Skeletal muscle tissue (tissue), 4 donors: ENCODE measurements around the gene SETD4. TPM values are rescaled to one million over a fixed set of nuclear protein-coding genes. Genes with fewer than 3 reads are reported as not detected.

ENCODE experiments used
- H3K27ac ChIP-seq: one replicate; pipeline ENCODE4 v1.7.0; 2013; ENCODE audit warnings: mild to moderate bottlenecking, low read depth, low read length, inconsistent platforms
- H3K27me3 ChIP-seq, 3 donors: one replicate each; pipeline ENCODE4 v1.7.0; 2013; ENCODE audit warnings: low read length in 3 of 3; ENCODE audit not compliant: control insufficient read depth in 3 of 3, insufficient read depth in 3 of 3
- H3K36me3 ChIP-seq, 3 donors: one replicate each; pipeline ENCODE4 v1.7.0; 2013; ENCODE audit warnings: low read length in 3 of 3; ENCODE audit not compliant: control insufficient read depth in 3 of 3, insufficient read depth in 3 of 3
- H3K4me1 ChIP-seq, 3 donors: one replicate each; pipeline ENCODE4 v1.7.0; 2013; ENCODE audit warnings: low read length in 3 of 3, mild to moderate bottlenecking in 3 of 3; ENCODE audit not compliant: control insufficient read depth in 3 of 3, insufficient read depth in 3 of 3
- H3K4me3 ChIP-seq, 3 donors: one replicate each; pipeline ENCODE4 v1.7.0; 2013; ENCODE audit warnings: low read length in 3 of 3
- H3K9ac ChIP-seq, 3 donors: one replicate each; pipeline ENCODE4 v1.7.0; 2013; ENCODE audit warnings: low read length in 3 of 3, mild to moderate bottlenecking in 3 of 3, moderate library complexity in 2 of 3, low read depth in 1 of 3
- H3K9me3 ChIP-seq, 3 donors: one replicate each; pipeline ENCODE4 v1.7.0; 2013; ENCODE audit warnings: low read length in 3 of 3; ENCODE audit not compliant: control insufficient read depth in 3 of 3
- total RNA-seq: library from RNA; depleted of rRNA; stranded (reverse); fragments of >200 nt; gene quantifications from one replicate; pipeline ENCODE4 v1.2.3, GENCODE V29; 2014
- donor health status: Osteomylitis.

The SETD4 gene
- total RNA-seq, 1 donor from 2014 or later: 14.1 TPM

- H3K36me3 ChIP-seq: no peaks in the 10 kb centered on the region
- H3K9me3 ChIP-seq: no peaks in the 10 kb centered on the region
- no peak overlapping the region for H3K9ac ChIP-seq
- no peaks in the 10 kb centered on the region for H3K4me1 ChIP-seq
- H3K4me3 ChIP-seq: no peak overlapping the region
- H3K27me3 ChIP-seq: no peaks in the 10 kb centered on the region
- no peak overlapping the region for H3K27ac ChIP-seq
Observed at GRCh38 chr21:36022427-36023091, 37.8 kb downstream of the SETD4 start.

DNA sequence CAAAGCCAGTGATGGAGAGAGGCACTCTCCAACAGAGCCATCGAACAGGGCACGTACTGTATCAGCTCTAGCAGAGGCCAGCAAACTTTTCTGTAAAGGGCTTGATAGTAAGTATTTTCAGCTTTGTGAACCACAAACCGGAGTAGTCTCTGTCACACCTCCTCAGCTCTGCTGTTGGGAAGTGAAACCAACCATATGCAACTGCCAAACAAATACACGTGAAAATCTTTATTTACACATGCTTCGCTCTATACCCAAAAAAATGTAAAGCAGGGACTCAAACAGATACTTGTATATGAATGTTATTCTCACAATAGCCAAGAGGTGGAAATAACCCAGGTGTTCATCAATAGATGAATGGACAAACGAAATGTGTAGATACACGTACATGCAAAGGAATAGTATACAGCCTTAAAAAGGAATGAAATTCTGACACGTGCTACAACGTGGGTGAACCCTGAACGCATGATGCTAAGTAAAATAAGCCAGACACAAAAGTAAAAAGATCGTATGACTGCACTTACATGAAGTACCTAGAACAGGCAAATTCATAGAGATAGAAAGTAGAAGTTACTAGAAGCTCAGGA is 39.0 kb downstream of the SETD4 start:
- H3K4me1 ChIP-seq: no peaks in the 10 kb centered on the region
- no peaks in the 10 kb centered on the region for H3K9me3 ChIP-seq
- H3K36me3 ChIP-seq: no peaks in the 10 kb centered on the region
- no peak overlapping the region for H3K9ac ChIP-seq
- no peak overlapping the region for H3K4me3 ChIP-seq
- no peak overlapping the region for H3K27ac ChIP-seq
- no peaks in the 10 kb centered on the region for H3K27me3 ChIP-seq

DNA sequence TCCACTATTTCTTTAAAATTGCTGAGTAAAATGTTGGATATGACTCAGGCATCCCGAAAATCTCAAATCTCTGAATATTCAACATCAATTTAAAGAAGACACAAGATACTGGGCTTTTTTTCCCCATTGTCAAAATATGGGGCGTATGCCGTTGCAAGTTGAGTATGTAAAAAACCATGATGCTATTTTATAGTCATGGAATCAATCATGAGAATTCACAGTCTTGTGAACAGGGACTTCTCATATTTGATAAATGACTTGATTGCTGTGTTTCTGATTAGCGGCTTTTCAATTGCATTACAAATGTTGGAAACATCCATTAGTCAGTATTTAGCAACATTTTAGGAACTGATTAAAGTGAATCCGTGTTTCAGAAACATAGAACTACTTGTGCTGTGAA is 45.3 kb downstream of the SETD4 start:
- H3K4me1 ChIP-seq: no peaks in the 10 kb centered on the region
- H3K4me3 ChIP-seq: no peak overlapping the region
- no peak overlapping the region for H3K9ac ChIP-seq
- H3K27me3 ChIP-seq: no peaks in the 10 kb centered on the region
- no peak overlapping the region for H3K27ac ChIP-seq
- H3K36me3 ChIP-seq: no peaks in the 10 kb centered on the region
- no peaks in the 10 kb centered on the region for H3K9me3 ChIP-seq

GRCh38 chr21:36010801-36011200 is 49.5 kb downstream of the SETD4 start:
- no peak overlapping the region for H3K4me3 ChIP-seq
- no peaks in the 10 kb centered on the region for H3K27me3 ChIP-seq
- no peaks in the 10 kb centered on the region for H3K4me1 ChIP-seq
- no peak overlapping the region for H3K9ac ChIP-seq
- no peaks in the 10 kb centered on the region for H3K9me3 ChIP-seq
- no peaks in the 10 kb centered on the region for H3K36me3 ChIP-seq
- no peak overlapping the region for H3K27ac ChIP-seq

- H3K9ac ChIP-seq: no peak overlapping the region
- no peaks in the 10 kb centered on the region for H3K27me3 ChIP-seq
- H3K36me3 ChIP-seq: no peaks in the 10 kb centered on the region
- no peak overlapping the region for H3K4me3 ChIP-seq
- H3K9me3 ChIP-seq: no peaks in the 10 kb centered on the region
- H3K4me1 ChIP-seq: no peaks in the 10 kb centered on the region
- H3K27ac ChIP-seq: no peak overlapping the region
Observed at GRCh38 chr21:36008505-36008904, 51.8 kb downstream of the SETD4 start.

DNA sequence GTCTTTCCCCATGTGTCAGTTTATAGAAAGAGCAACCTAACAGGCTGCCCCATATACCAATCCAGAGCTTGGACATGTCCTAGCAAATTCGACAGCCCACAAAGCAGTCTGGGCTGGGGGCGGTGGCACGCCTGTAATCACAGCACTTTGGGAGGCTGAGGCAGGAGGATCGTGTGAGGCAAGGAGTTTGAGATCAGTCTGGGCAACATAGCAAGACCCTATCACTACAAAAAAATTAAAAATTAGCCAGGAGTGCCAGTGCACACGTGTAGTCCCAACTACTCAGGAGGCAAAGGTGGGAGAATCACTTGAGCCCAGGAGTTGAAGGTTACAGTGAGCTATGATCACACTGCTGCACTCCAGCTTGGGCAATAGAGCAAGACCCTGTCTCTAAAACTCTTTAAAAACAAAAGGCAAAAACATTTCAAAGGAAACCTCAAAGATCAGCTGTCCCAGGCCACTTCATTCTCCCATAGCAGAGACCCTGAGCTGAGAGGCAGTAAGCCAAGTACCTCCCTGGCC is 54.4 kb downstream of the SETD4 start:
- H3K4me1 ChIP-seq: no peaks in the 10 kb centered on the region
- H3K9ac ChIP-seq: no peak overlapping the region
- peaks cover 0 to 3% (median 0%) of the 10 kb centered on the region in 3 donors for H3K27me3 ChIP-seq
- H3K27ac ChIP-seq: no peak overlapping the region
- no peak overlapping the region for H3K4me3 ChIP-seq
- H3K36me3 ChIP-seq: no peaks in the 10 kb centered on the region
- H3K9me3 ChIP-seq: no peaks in the 10 kb centered on the region

- H3K4me3 ChIP-seq: no peak overlapping the region
- no peak overlapping the region for H3K9ac ChIP-seq
- no peaks in the 10 kb centered on the region for H3K4me1 ChIP-seq
- H3K27me3 ChIP-seq: peaks cover 0 to 3% (median 0%) of the 10 kb centered on the region in 3 donors
- no peaks in the 10 kb centered on the region for H3K36me3 ChIP-seq
- no peak overlapping the region for H3K27ac ChIP-seq
- no peaks in the 10 kb centered on the region for H3K9me3 ChIP-seq
Observed at GRCh38 chr21:36005018-36005417, 55.3 kb downstream of the SETD4 start.

DNA sequence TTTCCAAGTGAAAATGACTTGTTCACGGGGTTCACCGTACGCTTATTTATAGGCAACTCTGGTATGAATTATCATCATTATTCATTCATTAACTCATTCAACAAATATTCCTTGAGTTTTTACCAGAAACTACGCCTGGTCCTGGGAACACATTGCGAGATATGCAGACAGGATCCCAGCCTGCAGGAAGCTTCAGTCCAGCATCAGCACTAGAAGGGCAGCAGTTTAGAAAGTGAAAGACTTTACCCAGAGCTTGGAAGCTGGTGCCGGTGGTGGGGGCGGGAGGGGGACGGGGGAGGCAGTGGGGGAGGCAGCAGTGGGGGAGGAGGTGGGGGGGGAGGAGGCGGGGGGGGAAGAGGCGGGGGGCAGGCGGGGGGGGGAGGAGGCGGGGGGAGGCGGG is 55.9 kb downstream of the SETD4 start:
- peaks cover 0 to 3% (median 0%) of the 10 kb centered on the region in 3 donors for H3K27me3 ChIP-seq
- no peaks in the 10 kb centered on the region for H3K9me3 ChIP-seq
- no peaks in the 10 kb centered on the region for H3K36me3 ChIP-seq
- H3K27ac ChIP-seq: no peak overlapping the region
- no peaks in the 10 kb centered on the region for H3K4me1 ChIP-seq
- no peak overlapping the region for H3K4me3 ChIP-seq
- no peak overlapping the region for H3K9ac ChIP-seq

- no peak overlapping the region for H3K9ac ChIP-seq
- H3K4me1 ChIP-seq: no peaks in the 10 kb centered on the region
- H3K27ac ChIP-seq: no peak overlapping the region
- no peak overlapping the region for H3K4me3 ChIP-seq
- peaks cover 0 to 3% (median 0%) of the 10 kb centered on the region in 3 donors for H3K27me3 ChIP-seq
- no peaks in the 10 kb centered on the region for H3K9me3 ChIP-seq
- no peaks in the 10 kb centered on the region for H3K36me3 ChIP-seq
Observed at GRCh38 chr21:36003776-36004175, 56.5 kb downstream of the SETD4 start.

- H3K27me3 ChIP-seq: peaks cover 0 to 9% (median 2%) of the 10 kb centered on the region in 3 donors
- no peaks in the 10 kb centered on the region for H3K36me3 ChIP-seq
- H3K9me3 ChIP-seq: no peaks in the 10 kb centered on the region
- H3K27ac ChIP-seq: no peak overlapping the region
- no peak overlapping the region for H3K4me3 ChIP-seq
- no peak overlapping the region for H3K9ac ChIP-seq
- no peaks in the 10 kb centered on the region for H3K4me1 ChIP-seq
Observed at GRCh38 chr21:35996217-35996616, 64.1 kb downstream of the SETD4 start.
